HEK293 (cell line): ENCODE data around the gene ZNF561.

Source experiments
- MYNN ChIP-seq: fragments of 450-650 bp; formaldehyde crosslinking; IDR thresholded peaks from 2 replicates; pipeline ENCODE4 v1.5.1; 2016; ENCODE audit warnings: missing biosample characterization, missing genetic modification characterization, borderline replicate concordance
- ZNF239 ChIP-seq: fragments of 450-650 bp; formaldehyde crosslinking; IDR thresholded peaks from 2 replicates; pipeline ENCODE4 v1.5.1; 2016; ENCODE audit warnings: missing biosample characterization, missing genetic modification characterization
- ZNF398 ChIP-seq: fragments of 450-650 bp; formaldehyde crosslinking; IDR thresholded peaks from 2 replicates; pipeline ENCODE4 v1.5.1; 2017; ENCODE audit warnings: missing biosample characterization, missing genetic modification characterization
- ZNF473 ChIP-seq: fragments of 450-650 bp; formaldehyde crosslinking; IDR thresholded peaks from 2 replicates; pipeline ENCODE4 v1.5.1; 2017; ENCODE audit warnings: missing biosample characterization, missing genetic modification characterization

- no peak for TF ChIP-seq ZNF239 (tag by site-specific recombination)
- TF ChIP-seq ZNF398 (tag by site-specific recombination) = no peak
- no peak for TF ChIP-seq ZNF473 (tag by site-specific recombination)
- no peak for TF ChIP-seq MYNN (tag by site-specific recombination)
Measured at GRCh38 chr19:9620842-9621155, 233 bp downstream of the ZNF561 start.
